Measurements from ENCODE around the gene PRKCG.

GRCh38 chr19:53853707-53854106, 28.3 kb upstream of the PRKCG start:
- TF ChIP-seq EZH2 (IDR thresholded peaks at IDR 0.05; ENCODE audit: insufficient read depth, poor library complexity, severe bottlenecking) (no peak), EZH2phosphoT487 (IDR thresholded peaks at IDR 0.05; ENCODE audit: insufficient read depth, low read depth) (no peak)

All from GM23248 (cell line).